Activated CD4-positive, alpha-beta T cell treated with anti-CD3 and anti-CD28 coated beads for 48 hours (primary cell): ENCODE measurements around the gene UNC13B.
"Not testable (repeated sequence)": the region's sequence is repeated elsewhere in the genome, so short reads cannot be mapped to it uniquely, and the experiment has no call there.

ENCODE experiments used
- DNase-seq: peaks from one replicate; pipeline ENCODE4 v3.0.0-alpha.2; 2020

The UNC13B gene

GRCh38 chr9:35229066-35229778 lies 67.4 kb downstream of the UNC13B start:
- no peak for DNase-seq

- DNase-seq, result no peak
Observed at GRCh38 chr9:35229779-35230143, 68.0 kb downstream of the UNC13B start.

- no peak for DNase-seq
Observed at GRCh38 chr9:35232867-35233544, 71.2 kb downstream of the UNC13B start.

GRCh38 chr9:35236692-35237091 lies 74.9 kb downstream of the UNC13B start:
- DNase-seq, result no peak

- DNase-seq, result no peak
Observed at GRCh38 chr9:35237311-35237710, 75.5 kb downstream of the UNC13B start.

- DNase-seq, result not testable (repeated sequence)
Observed at GRCh38 chr9:35245945-35246344, 84.1 kb downstream of the UNC13B start.

- no peak for DNase-seq
Observed at GRCh38 chr9:35253075-35253474, 91.3 kb downstream of the UNC13B start.

GRCh38 chr9:35254237-35254636 lies 92.4 kb downstream of the UNC13B start:
- peak; percentile 8 for DNase-seq

- DNase-seq, result no peak
Observed at GRCh38 chr9:35254984-35255857, 93.4 kb downstream of the UNC13B start.

- no peak for DNase-seq
Observed at GRCh38 chr9:35257986-35258659, 96.3 kb downstream of the UNC13B start.

GRCh38 chr9:35258660-35259474 lies 97.1 kb downstream of the UNC13B start:
- DNase-seq, result peak; percentile 59

- no peak for DNase-seq
Observed at GRCh38 chr9:35260186-35260585, 98.4 kb downstream of the UNC13B start.

- no peak for DNase-seq
Observed at GRCh38 chr9:35262064-35262463, 100.3 kb downstream of the UNC13B start.

GRCh38 chr9:35267710-35268109 lies 105.9 kb downstream of the UNC13B start:
- no peak for DNase-seq

- DNase-seq, result no peak
Observed at GRCh38 chr9:35269919-35270318, 108.1 kb downstream of the UNC13B start.

GRCh38 chr9:35271637-35272036 lies 109.8 kb downstream of the UNC13B start:
- DNase-seq, result no peak

GRCh38 chr9:35272989-35273388 lies 111.2 kb downstream of the UNC13B start:
- no peak for DNase-seq

GRCh38 chr9:35273591-35273990 lies 111.8 kb downstream of the UNC13B start:
- peak; percentile 8 for DNase-seq

GRCh38 chr9:35274993-35275392 lies 113.2 kb downstream of the UNC13B start:
- DNase-seq, result no peak

- no peak for DNase-seq
Observed at GRCh38 chr9:35277171-35277520, 115.3 kb downstream of the UNC13B start.

- no peak for DNase-seq
Observed at GRCh38 chr9:35277628-35278359, 116.0 kb downstream of the UNC13B start.

GRCh38 chr9:35279946-35280345 lies 118.1 kb downstream of the UNC13B start:
- DNase-seq, result no peak
